IMR-90 (cell line): ENCODE data around the gene NAPSA. TPM values are rescaled to one million over a fixed set of nuclear protein-coding genes. Genes with fewer than 3 reads are reported as not detected.

Experiments
- ATAC-seq: fragments of 200-7000 bp; cut with Tn5 transposase; 2 replicates; pipeline ENCODE4 v1.9.1; 2020; ENCODE audit warnings: low read depth, mild to moderate bottlenecking, moderate library complexity
- BruUV-seq: library from RNA; stranded (reverse); fragments of 400-500 nt; replicated peaks from 2 replicates; lab custom pipeline; 2021; lab: Mats Ljungman, UMichigan
- CTCF ChIA-PET: fragments of 300-600 bp; formaldehyde crosslinking; extraction: SDS; loops from one replicate; lab custom pipeline; 2021; ENCODE audit warnings: antibody characterized with exemption; lab: Yijun Ruan, JAX
- POLR2A ChIA-PET: fragments of 300-600 bp; sonication (Branson Sonifier 250); formaldehyde crosslinking; loops from one replicate; lab custom pipeline; 2022; ENCODE audit warnings: antibody characterized with exemption; ENCODE audit not compliant: unreplicated experiment; lab: Charles Lee
- DNase-seq: peaks from one replicate; pipeline ENCODE4 v3.0.0; 2013
- H2AFZ ChIP-seq: replicated peaks from 2 replicates; pipeline ENCODE3; 2013; ENCODE audit warnings: low read length, mild to moderate bottlenecking; ENCODE audit not compliant: poor library complexity
- H2AK5ac ChIP-seq: 2 replicates; pipeline ENCODE4 v1.6.1; 2013; ENCODE audit warnings: low read depth, low read length, inconsistent platforms
- H2AK9ac ChIP-seq: replicated peaks from 2 replicates; pipeline ENCODE3; 2013; ENCODE audit warnings: mild to moderate bottlenecking, low read depth, low read length, moderate library complexity; ENCODE audit not compliant: poor library complexity
- H2BK120ac ChIP-seq: 2 replicates; pipeline ENCODE4 v1.6.1; 2013; ENCODE audit warnings: low read depth, low read length, inconsistent platforms
- H2BK15ac ChIP-seq: 3 replicates; pipeline ENCODE4 v1.6.1; 2013; ENCODE audit warnings: low read depth, low read length, inconsistent platforms
- H2BK20ac ChIP-seq: 2 replicates; pipeline ENCODE4 v1.6.1; 2013; ENCODE audit warnings: low read depth, mild to moderate bottlenecking, inconsistent platforms, low read length, moderate library complexity
- H2BK5ac ChIP-seq: 2 replicates; pipeline ENCODE4 v1.6.1; 2013; ENCODE audit warnings: mild to moderate bottlenecking, low read depth, low read length, inconsistent platforms; ENCODE audit not compliant: poor library complexity, severe bottlenecking
- H3K14ac ChIP-seq: replicated peaks from 2 replicates; pipeline ENCODE4 v1.6.1; 2013; ENCODE audit warnings: low read depth, low read length, inconsistent platforms
- H3K18ac ChIP-seq: 2 replicates; pipeline ENCODE4 v1.6.1; 2013; ENCODE audit warnings: low read depth, low read length, control low read depth
- H3K23ac ChIP-seq: 2 replicates; pipeline ENCODE4 v1.6.1; 2013; ENCODE audit warnings: low read depth, low read length, inconsistent platforms
- H3K27ac ChIP-seq: 2 replicates; pipeline ENCODE4 v1.5.1; 2013; ENCODE audit warnings: mild to moderate bottlenecking, control low read depth, low read length; ENCODE audit not compliant: insufficient read depth
- H3K27me3 ChIP-seq: 2 replicates; pipeline ENCODE4 v1.6.1; 2013; ENCODE audit warnings: low read length; ENCODE audit not compliant: control insufficient read depth, insufficient read depth
- H3K36me3 ChIP-seq: 2 replicates; pipeline ENCODE4 v1.6.1; 2013; ENCODE audit warnings: low read length, mixed read lengths; ENCODE audit not compliant: control insufficient read depth, insufficient read depth
- H3K4ac ChIP-seq: 2 replicates; pipeline ENCODE4 v1.6.1; 2013; ENCODE audit warnings: low read depth, low read length, inconsistent platforms
- H3K4me1 ChIP-seq: 2 replicates; pipeline ENCODE4 v1.6.1; 2013; ENCODE audit warnings: low read length, mixed read lengths; ENCODE audit not compliant: control insufficient read depth, insufficient read depth
- H3K4me2 ChIP-seq: 2 replicates; pipeline ENCODE4 v1.6.1; 2013; ENCODE audit warnings: low read depth, mild to moderate bottlenecking, control low read depth, low read length, moderate library complexity
- H3K4me3 ChIP-seq: 2 replicates; pipeline ENCODE4 v1.5.1; 2013; ENCODE audit warnings: low read depth, mild to moderate bottlenecking, control low read depth, low read length, moderate library complexity; ENCODE audit not compliant: insufficient read depth
- H3K56ac ChIP-seq: 2 replicates; pipeline ENCODE4 v1.6.1; 2013; ENCODE audit warnings: low read length, inconsistent platforms; ENCODE audit not compliant: insufficient read depth; ENCODE audit errors: extremely low read depth
- H3K79me1 ChIP-seq, 2 experiments: 2 replicates each; pipeline ENCODE4 v1.6.1; 2013; ENCODE audit warnings: low read length in 2 of 2, inconsistent platforms in 1 of 2, low read depth in 1 of 2
- H3K9ac ChIP-seq: 2 replicates; pipeline ENCODE4 v1.6.1; 2013; ENCODE audit warnings: low read depth, low read length, control low read depth
- H3K9me1 ChIP-seq: 2 replicates; pipeline ENCODE4 v1.6.1; 2013; ENCODE audit warnings: low read length, inconsistent platforms; ENCODE audit not compliant: insufficient read depth
- H3K9me3 ChIP-seq: 2 replicates; pipeline ENCODE4 v1.6.1; 2013; ENCODE audit warnings: low read length; ENCODE audit not compliant: control insufficient read depth, insufficient read depth
- H4K20me1 ChIP-seq: 2 replicates; pipeline ENCODE4 v1.6.1; 2013; ENCODE audit warnings: low read length, inconsistent platforms; ENCODE audit not compliant: insufficient read depth
- H4K5ac ChIP-seq: 2 replicates; pipeline ENCODE4 v1.6.1; 2013; ENCODE audit warnings: mild to moderate bottlenecking, low read depth, low read length, control low read depth
- H4K8ac ChIP-seq, 2 experiments: 2 replicates each; pipeline ENCODE4 v1.6.1; 2013; ENCODE audit warnings: low read depth in 2 of 2, low read length in 2 of 2, control low read depth in 1 of 2, inconsistent platforms in 1 of 2
- H4K91ac ChIP-seq: 2 replicates; pipeline ENCODE4 v1.6.1; 2013; ENCODE audit warnings: low read depth, low read length, inconsistent platforms; ENCODE audit not compliant: insufficient read depth
- BHLHE40 ChIP-seq: fragments of 150-350 bp; IDR thresholded peaks from 2 replicates; pipeline ENCODE4 v1.6.1; 2016; ENCODE audit warnings: mild to moderate bottlenecking, low read depth, low read length
- RAD21 ChIP-seq: IDR thresholded peaks from 2 replicates; pipeline ENCODE4 v1.6.1; 2012; ENCODE audit warnings: low read length, improper control_type of control experiment
- RCOR1 ChIP-seq: IDR thresholded peaks from 2 replicates; pipeline ENCODE4 v1.6.1; 2012; ENCODE audit warnings: mild to moderate bottlenecking, low read length, improper control_type of control experiment; ENCODE audit not compliant: insufficient replicate concordance
- WGBS, 2 experiments: methylation state at CpG; one replicate each; pipeline versions ENCODE4 v1.1.5 to v1.1.7; 2013; ENCODE audit warnings: missing lambda C conversion rate in 2 of 2; ENCODE audit not compliant: insufficient read length in 1 of 2; ENCODE audit errors: extremely low coverage in 2 of 2; 5-methylcytosine and 5-hydroxymethylcytosine counted together
- dilution Hi-C: fragments of 300-500 bp; cut with HindIII; formaldehyde crosslinking; loops from one replicate; pipeline ENCODE4 v1.14.3; 2018; ENCODE audit warnings: low sequenced_read_pairs; ENCODE audit not compliant: unreplicated experiment
- in situ Hi-C: fragments of 300-500 bp; cut with MboI; formaldehyde crosslinking; loops from 3 replicates; pipeline ENCODE4 v1.14.3; 2019; ENCODE audit warnings: low sequenced_read_pairs, inconsistent platforms, mixed read lengths
- intact Hi-C: fragments of 100-400 bp; cut with micrococcal nuclease; formaldehyde crosslinking; loops from 2 replicates; pipeline ENCODE4 v1.10.0; 2022
- polyA plus RNA-seq, 3 experiments: library from polyadenylated mRNA; depleted of rRNA; stranded (reverse); fragments of >200 nt; gene quantifications; 2 replicates each; pipeline ENCODE4 v1.2.3, GENCODE V29; 2012; ENCODE audit warnings: low replicate concordance in 1 of 3
- total RNA-seq: library from RNA; depleted of rRNA; stranded (reverse); fragments of >200 nt; gene quantifications from 2 replicates; pipeline ENCODE4 v1.2.3, GENCODE V29; 2012

NAPSA gene
- total and polyA plus RNA-seq, 2 of the 4 experiments (the other 2 are of a cell fraction) = 0.39 TPM; not detected in 1

DNA sequence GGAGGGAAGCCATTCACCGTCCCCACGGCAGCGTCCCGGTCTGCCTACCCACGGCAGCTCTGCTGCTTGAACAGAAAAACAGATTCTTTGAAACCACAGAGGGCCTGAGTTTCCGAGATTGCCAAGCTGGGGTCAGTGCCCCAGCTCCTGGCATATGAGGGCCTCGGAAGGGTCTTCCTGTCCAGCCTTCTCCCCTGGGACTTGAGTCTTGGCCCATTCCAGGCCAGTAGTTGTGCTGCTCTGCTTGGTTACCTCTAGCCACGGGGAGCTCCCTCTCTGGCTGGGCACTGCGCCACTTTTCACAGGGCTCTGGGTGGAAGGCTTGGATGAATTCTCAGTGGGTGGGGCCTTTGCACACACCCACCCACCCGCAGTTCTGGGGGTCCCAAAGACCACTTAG lies 44.7 kb upstream of the NAPSA start:
- no peak for DNase-seq
- CTCF ChIA-PET = no interaction called here

More for the DNA sequence above, 44.7 kb upstream of the NAPSA start:
- H2AK5ac ChIP-seq = no peak overlapping the region
- peaks cover 7% of the 10 kb centered on the region for H3K36me3 ChIP-seq
- H4K91ac ChIP-seq = no peak overlapping the region
- H3K56ac ChIP-seq = no peak overlapping the region
- H3K18ac ChIP-seq = no peak overlapping the region
- H4K5ac ChIP-seq = no peak overlapping the region
- no peak overlapping the region for H3K9ac ChIP-seq
- H3K4me3 ChIP-seq = no peak overlapping the region
- H2BK20ac ChIP-seq = no peak overlapping the region
- H2AK9ac ChIP-seq = no peak overlapping the region
- H4K20me1 ChIP-seq = no peaks in the 10 kb centered on the region
- no peak overlapping the region for H3K14ac ChIP-seq
- no peak overlapping the region for H3K23ac ChIP-seq
- H2BK15ac ChIP-seq = no peak overlapping the region
- in situ Hi-C loops = no loop called here
- intact Hi-C loops = no loop called here
- no peak overlapping the region for H4K8ac ChIP-seq
- ATAC-seq = no peak
- 89% methylated on average over 5 of the region's 10 CpGs; no CpG with 5 or more reads in 1 of the 2 experiments for WGBS, 2 experiments
- H3K4ac ChIP-seq = no peak overlapping the region
- no peak overlapping the region for H2BK5ac ChIP-seq
- no peaks in the 10 kb centered on the region for H3K9me3 ChIP-seq
- no peak overlapping the region for H2BK120ac ChIP-seq
- H3K27ac ChIP-seq = no peak overlapping the region
- no peaks in the 10 kb centered on the region for H3K79me1 ChIP-seq
- POLR2A ChIA-PET = no interaction called here
- H3K9me1 ChIP-seq = no peaks in the 10 kb centered on the region; the same call in 1 of the 2 replicates
- dilution Hi-C loops = no loop called here
- no peak overlapping the region for H3K4me2 ChIP-seq
- BruUV-seq = no TSS peak
- no peaks in the 10 kb centered on the region for H3K4me1 ChIP-seq
- TF ChIP-seq BHLHE40 (no peak), RAD21 (no peak), RCOR1 (no peak)
- no peak overlapping the region for H2AFZ ChIP-seq
- no peaks in the 10 kb centered on the region for H3K27me3 ChIP-seq
